ENCODE results near the gene DNAJC4. TPM values are rescaled to one million over a fixed set of nuclear protein-coding genes. Genes with fewer than 3 reads are reported as not detected.
"Not testable (repeated sequence)": the region's sequence is repeated elsewhere in the genome, so short reads cannot be mapped to it uniquely, and the experiment has no call there.

DNAJC4 gene
- total RNA-seq, 2 donors from 2014 or later = 29.0 to 35.0 TPM

DNA sequence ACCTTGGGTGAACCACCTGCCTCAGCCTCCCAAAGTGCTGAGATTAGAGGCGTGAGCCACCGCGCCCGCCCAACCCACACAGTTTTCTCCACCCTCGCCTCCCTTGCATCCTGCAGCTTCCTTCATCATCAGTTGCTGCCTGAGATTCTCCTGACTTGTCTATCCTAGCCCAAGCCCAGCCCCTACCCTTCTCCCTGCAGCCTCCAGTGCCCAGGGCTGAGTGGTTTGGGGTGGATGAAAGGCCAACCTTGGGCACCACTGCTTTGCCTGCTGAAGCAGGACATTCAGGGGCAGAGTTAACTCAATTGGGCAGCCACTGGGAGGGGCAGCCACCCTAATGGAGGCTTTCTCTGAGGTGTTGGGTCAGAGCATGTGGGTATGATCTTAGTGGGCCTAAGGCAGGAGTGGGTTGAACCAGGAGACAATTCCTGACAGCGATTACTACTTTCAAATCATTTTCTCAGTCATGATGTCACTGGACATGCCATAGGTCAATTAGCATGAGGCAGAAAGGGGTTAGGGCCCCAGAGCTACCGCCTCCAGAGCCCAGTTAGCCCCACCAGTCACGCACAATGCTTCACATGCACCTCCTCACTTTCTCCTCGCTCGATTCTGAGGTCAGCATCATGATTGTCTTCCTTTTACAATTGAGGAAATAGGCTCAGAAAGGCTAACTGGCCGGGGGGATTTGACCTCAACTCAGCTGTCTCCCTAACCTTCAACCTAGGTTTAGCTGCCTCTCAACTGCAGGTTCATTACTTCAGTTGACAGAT, 9.5 kb downstream of the DNAJC4 start:
- Mint-ChIP-seq H3K4me3 (peak overlapping the region; percentile 95), H3K27ac (peak overlapping the region; percentile 98), H3K4me1 (peaks cover 29% of the 10 kb centered on the region), H3K36me3 (ENCODE audit: low read depth) (peaks cover 2% of the 10 kb centered on the region), H3K27me3 (no peaks in the 10 kb centered on the region)
- no peaks in the 10 kb centered on the region for H3K9me3 ChIP-seq (ENCODE audit: control insufficient read depth, low read length, poor library complexity, severe bottlenecking)
- ATAC-seq (no peak), DNase-seq (no peak)

GRCh38 chr11:64240435-64241240, 10.3 kb downstream of the DNAJC4 start, which contains the start of gene FKBP2:
FKBP2 (plus strand) TSS chr11:64241095; CDS start chr11:64242388, 1,293 bp downstream.
- Mint-ChIP-seq H3K4me1 (peaks cover 23% of the 10 kb centered on the region), H3K4me3 (peak within 1 kb of the TSS; percentile 95), H3K27me3 (no peaks in the 10 kb centered on the region), H3K27ac (peak within 1 kb of the TSS; percentile 98), H3K36me3 (ENCODE audit: low read depth) (peaks cover 2% of the 10 kb centered on the region)
- ATAC-seq = peak; percentile 75
- peak; percentile 97 to 99 (median 98) for DNase-seq
- no peaks in the 10 kb centered on the region for H3K9me3 ChIP-seq (ENCODE audit: control insufficient read depth, low read length, poor library complexity, severe bottlenecking)

DNA sequence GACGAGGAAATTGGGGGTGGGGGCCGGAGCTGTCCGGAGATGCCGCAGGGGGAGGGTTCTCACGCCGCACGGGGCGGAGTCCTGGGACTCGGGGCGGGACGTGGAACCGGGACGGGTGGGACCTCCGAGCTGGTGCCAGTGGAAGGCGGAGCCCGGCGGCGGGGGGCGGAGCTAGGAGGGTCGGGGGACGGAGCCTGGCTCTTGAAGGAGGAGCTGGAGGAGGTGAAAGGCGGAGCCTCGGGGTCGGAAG, 10.8 kb downstream of the DNAJC4 start:
- no peaks in the 10 kb centered on the region for H3K9me3 ChIP-seq (ENCODE audit: control insufficient read depth, low read length, poor library complexity, severe bottlenecking)
- Mint-ChIP-seq H3K36me3 (ENCODE audit: low read depth) (peaks cover 2% of the 10 kb centered on the region), H3K27me3 (no peaks in the 10 kb centered on the region), H3K27ac (peak overlapping the region; percentile 98), H3K4me3 (peak overlapping the region; percentile 95), H3K4me1 (peaks cover 26% of the 10 kb centered on the region)
- ATAC-seq (peak; percentile 85), DNase-seq (peak in 2 of 3 donors; percentile 100)

DNA sequence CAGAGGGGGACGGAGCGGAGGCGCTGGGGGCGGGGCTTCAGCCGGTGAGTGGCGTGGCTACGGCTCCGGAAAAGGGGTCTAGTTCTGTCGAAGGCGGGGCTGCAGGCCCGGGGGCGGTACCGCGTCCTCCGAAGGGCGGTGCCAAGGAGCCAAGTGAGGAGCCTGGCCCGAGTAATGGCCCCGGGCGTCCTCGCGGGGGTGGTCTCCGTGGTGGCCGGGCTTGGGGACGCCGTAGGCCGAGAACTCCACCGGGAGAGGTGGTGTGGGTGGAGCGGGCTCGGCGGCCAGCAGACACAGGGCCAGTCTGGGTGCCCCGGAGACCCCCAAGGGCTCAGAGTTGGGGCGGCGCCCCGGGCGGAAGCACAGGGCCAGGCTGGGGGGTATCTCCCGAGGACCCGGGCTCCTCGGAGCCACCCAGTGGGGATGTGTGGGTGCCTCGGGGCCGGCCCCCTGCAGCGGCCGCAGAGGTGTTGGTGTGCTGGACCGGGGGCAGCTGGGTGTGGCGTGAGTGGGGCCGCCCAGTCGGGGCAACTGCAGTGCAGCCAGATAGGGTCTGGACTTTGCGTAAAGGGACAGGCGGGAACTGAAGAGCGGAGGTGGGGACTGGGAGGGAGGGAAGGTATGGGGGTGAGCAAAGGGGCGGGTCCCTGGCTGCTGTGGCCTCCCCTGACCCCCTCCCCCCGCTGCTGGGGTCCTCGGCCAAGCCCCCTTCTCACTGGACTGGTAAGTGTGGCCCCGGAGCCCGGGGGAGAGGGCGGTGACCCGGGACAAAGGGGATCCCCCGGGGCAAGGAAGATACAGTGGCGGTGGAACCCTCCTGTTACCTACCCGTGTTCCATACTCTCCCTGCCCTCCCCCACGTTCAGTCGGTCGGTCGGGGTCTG, 11.4 kb downstream of the DNAJC4 start:
- H3K4me1 Mint-ChIP-seq = peaks cover 26% of the 10 kb centered on the region
- H3K36me3 Mint-ChIP-seq (ENCODE audit: low read depth) = peaks cover 2% of the 10 kb centered on the region
- DNase-seq = peak in 2 of 3 donors; percentile 19 to 99
- H3K27ac Mint-ChIP-seq = peak overlapping the region; percentile 98
- peak overlapping the region; percentile 95 for H3K4me3 Mint-ChIP-seq
- no peak for ATAC-seq
- no peaks in the 10 kb centered on the region for H3K9me3 ChIP-seq (ENCODE audit: control insufficient read depth, low read length, poor library complexity, severe bottlenecking)
- no peaks in the 10 kb centered on the region for H3K27me3 Mint-ChIP-seq

DNA sequence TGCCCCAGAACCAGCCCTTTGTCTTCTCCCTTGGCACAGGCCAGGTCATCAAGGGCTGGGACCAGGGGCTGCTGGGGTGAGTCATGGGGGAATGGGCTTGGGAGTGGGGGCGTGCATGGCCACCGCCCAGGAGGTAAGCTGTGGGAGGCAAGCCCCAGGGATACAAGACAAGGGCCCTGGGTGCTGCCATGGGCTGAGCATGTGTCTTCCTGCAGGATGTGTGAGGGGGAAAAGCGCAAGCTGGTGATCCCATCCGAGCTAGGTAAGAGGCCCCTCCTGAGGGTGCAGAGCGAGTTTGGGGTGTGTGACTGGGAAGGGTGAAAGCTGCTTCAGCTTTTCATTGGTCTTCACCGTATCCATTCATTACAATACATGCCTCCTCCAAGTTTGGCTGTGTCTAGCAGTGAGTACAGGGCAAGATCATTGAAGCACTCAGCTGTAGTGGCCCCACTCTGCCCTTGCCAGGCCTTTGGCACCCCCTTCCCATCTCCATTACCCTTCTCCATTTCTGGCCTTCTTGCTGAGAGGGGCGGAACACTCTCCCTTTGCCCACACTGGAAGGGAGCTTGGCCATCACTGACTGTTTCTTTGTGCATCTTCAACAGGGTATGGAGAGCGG, 13.0 kb downstream of the DNAJC4 start:
- peak overlapping the region; percentile 95 for H3K4me3 Mint-ChIP-seq

GRCh38 chr11:64244107-64244506, 13.8 kb downstream of the DNAJC4 start:
- H3K27ac Mint-ChIP-seq = no peak overlapping the region
- DNase-seq (no peak), ATAC-seq (no peak)
- H3K9me3 ChIP-seq (ENCODE audit: control insufficient read depth, low read length, poor library complexity, severe bottlenecking) = no peaks in the 10 kb centered on the region
- H3K36me3 Mint-ChIP-seq (ENCODE audit: low read depth) = peaks cover 2% of the 10 kb centered on the region
- peaks cover 23% of the 10 kb centered on the region for H3K4me1 Mint-ChIP-seq
- no peaks in the 10 kb centered on the region for H3K27me3 Mint-ChIP-seq
- peak overlapping the region; percentile 95 for H3K4me3 Mint-ChIP-seq

More for the DNA sequence above, 13.0 kb downstream of the DNAJC4 start:
- DNase-seq (no peak), ATAC-seq (no peak)
- Mint-ChIP-seq H3K27me3 (no peaks in the 10 kb centered on the region), H3K27ac (peak overlapping the region; percentile 68), H3K4me1 (peaks cover 23% of the 10 kb centered on the region), H3K36me3 (ENCODE audit: low read depth) (peaks cover 2% of the 10 kb centered on the region)
- no peaks in the 10 kb centered on the region for H3K9me3 ChIP-seq (ENCODE audit: control insufficient read depth, low read length, poor library complexity, severe bottlenecking)

DNA sequence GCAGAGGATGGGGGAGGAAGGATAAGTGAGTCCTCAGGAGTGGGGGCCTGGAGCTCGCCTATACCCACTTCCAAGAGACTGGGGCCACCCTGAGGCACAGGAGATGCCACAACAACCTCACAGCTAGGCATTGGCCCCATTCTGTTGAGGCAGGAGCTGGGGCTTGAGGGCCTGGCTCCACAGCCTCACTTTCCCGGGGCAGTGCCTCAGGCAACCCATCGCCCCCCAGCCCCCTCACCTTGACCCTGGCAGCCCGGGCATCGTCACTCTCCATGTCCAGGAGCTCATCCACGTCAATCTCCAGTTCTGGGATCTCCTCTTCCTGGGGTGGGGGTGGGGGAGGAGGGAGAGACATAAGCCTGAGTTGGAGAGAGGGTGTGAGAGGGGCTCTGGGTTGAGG, 14.6 kb downstream of the DNAJC4 start:
- no peak for DNase-seq
- H3K27ac Mint-ChIP-seq = peak overlapping the region; percentile 86
- H3K9me3 ChIP-seq (ENCODE audit: control insufficient read depth, low read length, poor library complexity, severe bottlenecking) = no peaks in the 10 kb centered on the region
- ATAC-seq = no peak
- H3K4me1 Mint-ChIP-seq = peaks cover 26% of the 10 kb centered on the region
- H3K27me3 Mint-ChIP-seq = no peaks in the 10 kb centered on the region
- peak overlapping the region; percentile 93 for H3K4me3 Mint-ChIP-seq
- peaks cover 2% of the 10 kb centered on the region for H3K36me3 Mint-ChIP-seq (ENCODE audit: low read depth)

GRCh38 chr11:64245401-64245796, 15.1 kb downstream of the DNAJC4 start:
- peak overlapping the region; percentile 86 for H3K27ac Mint-ChIP-seq
- H3K4me1 Mint-ChIP-seq = peaks cover 23% of the 10 kb centered on the region
- no peaks in the 10 kb centered on the region for H3K9me3 ChIP-seq (ENCODE audit: control insufficient read depth, low read length, poor library complexity, severe bottlenecking)
- no peaks in the 10 kb centered on the region for H3K27me3 Mint-ChIP-seq
- H3K4me3 Mint-ChIP-seq = peak overlapping the region; percentile 93
- peaks cover 2% of the 10 kb centered on the region for H3K36me3 Mint-ChIP-seq (ENCODE audit: low read depth)
- peak in 1 of 3 donors; percentile 26 for DNase-seq
- no peak for ATAC-seq

GRCh38 chr11:64245797-64246620, 15.7 kb downstream of the DNAJC4 start:
- H3K27ac Mint-ChIP-seq = peak overlapping the region; percentile 86
- H3K36me3 Mint-ChIP-seq (ENCODE audit: low read depth) = peaks cover 2% of the 10 kb centered on the region
- H3K4me1 Mint-ChIP-seq = peaks cover 22% of the 10 kb centered on the region
- H3K9me3 ChIP-seq (ENCODE audit: control insufficient read depth, low read length, poor library complexity, severe bottlenecking) = no peaks in the 10 kb centered on the region
- no peaks in the 10 kb centered on the region for H3K27me3 Mint-ChIP-seq
- H3K4me3 Mint-ChIP-seq = peak overlapping the region; percentile 93
- no peak for ATAC-seq
- DNase-seq = peak; percentile 32 to 62 (median 38)

DNA sequence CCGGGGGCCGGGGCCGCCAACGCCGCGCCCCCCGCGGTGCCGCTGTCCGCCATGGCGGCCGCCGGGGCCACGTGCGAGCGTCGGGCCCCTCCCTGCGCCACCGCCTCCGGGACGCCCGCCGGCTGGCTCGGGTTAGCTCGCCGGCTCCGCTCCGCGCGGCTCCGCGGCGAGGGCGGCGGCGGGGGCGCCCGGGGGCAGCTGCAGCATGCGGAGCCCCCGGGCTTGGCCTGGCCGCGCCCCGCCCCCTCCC, 16.2 kb downstream of the DNAJC4 start:
- DNase-seq; H3K27me3 Mint-ChIP-seq; H3K9me3 ChIP-seq (ENCODE audit: control insufficient read depth, low read length, poor library complexity, severe bottlenecking); H3K36me3 Mint-ChIP-seq (ENCODE audit: low read depth): not testable (repeated sequence)
- H3K27ac Mint-ChIP-seq = peak overlapping the region; percentile 86
- peak; percentile 32 for ATAC-seq
- H3K4me1 Mint-ChIP-seq = peaks cover 20% of the 10 kb centered on the region
- peak overlapping the region; percentile 94 for H3K4me3 Mint-ChIP-seq

DNA sequence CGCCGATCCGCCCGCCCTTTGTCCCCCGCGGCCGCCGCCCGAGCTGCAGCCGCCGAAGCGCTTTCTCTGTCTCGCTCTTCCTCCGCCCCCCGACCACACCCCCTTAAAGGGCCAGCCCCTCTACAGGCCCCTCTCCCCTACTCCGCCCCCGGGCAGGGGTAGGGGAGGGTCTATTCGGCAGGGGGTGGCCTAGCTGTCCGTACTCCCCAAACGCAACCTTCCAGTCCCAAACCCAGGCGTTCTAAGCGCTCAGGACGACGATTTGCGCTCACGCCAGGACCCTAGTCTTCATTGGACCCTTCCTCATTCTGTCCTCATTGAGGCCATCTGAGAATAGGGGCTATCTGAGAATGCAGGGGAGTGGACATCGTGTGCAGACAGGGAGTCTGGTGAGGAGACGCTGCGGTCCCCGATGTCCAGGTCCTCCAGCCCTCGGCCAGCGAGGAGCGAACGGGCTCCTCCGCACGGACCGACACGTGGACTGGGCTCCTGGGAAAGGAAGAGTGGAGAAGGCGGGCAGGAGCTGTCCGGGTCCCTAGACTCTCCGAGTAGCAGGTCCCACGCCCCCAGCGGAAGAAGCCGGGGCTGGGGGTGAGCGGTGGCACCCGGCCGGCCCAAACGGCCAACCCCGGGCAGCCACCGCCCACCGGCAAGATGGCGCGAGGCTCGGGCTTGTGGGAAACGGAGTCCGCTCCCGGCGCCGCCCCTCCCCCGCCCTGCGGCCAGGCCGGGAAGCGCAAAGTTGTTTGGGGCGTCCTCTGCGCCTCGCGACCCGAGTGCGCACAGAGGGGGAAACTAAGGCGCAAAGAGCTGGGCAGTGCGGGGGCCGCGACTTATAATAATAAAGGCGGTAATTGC, 16.8 kb downstream of the DNAJC4 start, which contains the start of gene PPP1R14B:
Gene PPP1R14B, minus strand, starts transcription at position 73 of the 858 bp plus-strand sequence. CDS start 270 bp downstream, outside the sequence.
- H3K36me3 Mint-ChIP-seq (ENCODE audit: low read depth) = no peaks in the 10 kb centered on the region
- no peaks in the 10 kb centered on the region for H3K27me3 Mint-ChIP-seq
- DNase-seq (peak; percentile 59 to 78 (median 76)), ATAC-seq (peak; percentile 72)
- H3K4me3 Mint-ChIP-seq = peak within 1 kb of the TSS; percentile 94
- peak within 1 kb of the TSS; percentile 86 for H3K27ac Mint-ChIP-seq
- peaks cover 23% of the 10 kb centered on the region for H3K4me1 Mint-ChIP-seq
- no peaks in the 10 kb centered on the region for H3K9me3 ChIP-seq (ENCODE audit: control insufficient read depth, low read length, poor library complexity, severe bottlenecking)
